HCT116 (cell line): ENCODE results near the gene UBE2E3.

Source experiments
- EZH2 ChIP-seq: fragments of 200-600 bp; sonication (generic); IDR thresholded peaks from 2 replicates; pipeline ENCODE4 v1.6.1; 2017; ENCODE audit warnings: antibody characterized with exemption, mixed run types
- EZH2phosphoT487 ChIP-seq: fragments of 200-600 bp; IDR thresholded peaks from 2 replicates; pipeline ENCODE4 v1.6.1; 2018; ENCODE audit warnings: antibody characterized with exemption, borderline replicate concordance
- POLR2A ChIP-seq: IDR thresholded peaks from 2 replicates; pipeline ENCODE4 v1.7.0; 2011; ENCODE audit warnings: borderline replicate concordance; ENCODE audit not compliant: insufficient read depth, insufficient read length; ENCODE audit errors: extremely low read depth
- ZNF274 ChIP-seq: fragments of 200-500 bp; sonication (Bioruptor generic); IDR thresholded peaks from 2 replicates; pipeline ENCODE4 v1.6.1; 2014; ENCODE audit warnings: mild to moderate bottlenecking, low read depth, low read length, inconsistent platforms
- TF ChIP-seq, protein P1 (sequence below), 3 experiments: fragments of 200-600 bp in 1 of 3; sonication (generic) in 1 of 3; IDR thresholded peaks in 2 of 3; conservative IDR thresholded peaks in 1 of 3; 2 replicates each; pipeline ENCODE4 v1.5.1; 2012 to 2017; ENCODE audit warnings: low read depth in 2 of 3, low read length in 2 of 3, antibody characterized with exemption in 1 of 3, borderline replicate concordance in 1 of 3, control low read depth in 1 of 3, mild to moderate bottlenecking in 1 of 3, mixed read lengths in 1 of 3, mixed run types in 1 of 3, moderate library complexity in 1 of 3; ENCODE audit not compliant: insufficient read depth in 1 of 3
- TF ChIP-seq, protein P2 (sequence below): IDR thresholded peaks from 2 replicates; pipeline ENCODE4 v1.6.1; 2012; ENCODE audit warnings: low read depth

DNA sequence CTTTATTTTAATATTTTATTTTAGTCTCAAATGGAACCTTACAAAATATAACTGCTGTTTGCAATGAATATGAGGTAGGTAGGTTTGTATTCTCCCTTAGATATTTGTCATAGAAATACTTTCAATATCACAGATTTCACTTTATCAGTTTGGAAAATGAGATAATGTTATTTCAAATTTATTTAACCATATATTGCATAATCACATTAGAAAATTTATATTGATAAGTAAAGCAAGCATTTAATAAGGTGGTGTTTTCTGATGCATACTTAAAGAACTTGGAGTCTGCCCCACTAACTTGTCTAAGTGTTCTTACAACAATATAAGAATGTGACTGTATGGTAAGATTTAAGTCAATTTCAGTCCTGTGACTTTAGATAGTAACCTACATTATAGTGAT lies 85.1 kb downstream of the UBE2E3 start:
- TF ChIP-seq ZNF274, result no peak
- TF ChIP-seq, protein P1, sequence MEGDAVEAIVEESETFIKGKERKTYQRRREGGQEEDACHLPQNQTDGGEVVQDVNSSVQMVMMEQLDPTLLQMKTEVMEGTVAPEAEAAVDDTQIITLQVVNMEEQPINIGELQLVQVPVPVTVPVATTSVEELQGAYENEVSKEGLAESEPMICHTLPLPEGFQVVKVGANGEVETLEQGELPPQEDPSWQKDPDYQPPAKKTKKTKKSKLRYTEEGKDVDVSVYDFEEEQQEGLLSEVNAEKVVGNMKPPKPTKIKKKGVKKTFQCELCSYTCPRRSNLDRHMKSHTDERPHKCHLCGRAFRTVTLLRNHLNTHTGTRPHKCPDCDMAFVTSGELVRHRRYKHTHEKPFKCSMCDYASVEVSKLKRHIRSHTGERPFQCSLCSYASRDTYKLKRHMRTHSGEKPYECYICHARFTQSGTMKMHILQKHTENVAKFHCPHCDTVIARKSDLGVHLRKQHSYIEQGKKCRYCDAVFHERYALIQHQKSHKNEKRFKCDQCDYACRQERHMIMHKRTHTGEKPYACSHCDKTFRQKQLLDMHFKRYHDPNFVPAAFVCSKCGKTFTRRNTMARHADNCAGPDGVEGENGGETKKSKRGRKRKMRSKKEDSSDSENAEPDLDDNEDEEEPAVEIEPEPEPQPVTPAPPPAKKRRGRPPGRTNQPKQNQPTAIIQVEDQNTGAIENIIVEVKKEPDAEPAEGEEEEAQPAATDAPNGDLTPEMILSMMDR (IDR thresholded peaks at IDR 0.05 in 2 of 3, conservative IDR thresholded peaks at IDR 0.05 in 1 of 3; ENCODE audit: borderline replicate concordance in 1 of 3, insufficient read depth in 1 of 3, low read depth in 2 of 3, low read length in 2 of 3), result no peak
- no peak for TF ChIP-seq POLR2A
- TF ChIP-seq, protein P2, sequence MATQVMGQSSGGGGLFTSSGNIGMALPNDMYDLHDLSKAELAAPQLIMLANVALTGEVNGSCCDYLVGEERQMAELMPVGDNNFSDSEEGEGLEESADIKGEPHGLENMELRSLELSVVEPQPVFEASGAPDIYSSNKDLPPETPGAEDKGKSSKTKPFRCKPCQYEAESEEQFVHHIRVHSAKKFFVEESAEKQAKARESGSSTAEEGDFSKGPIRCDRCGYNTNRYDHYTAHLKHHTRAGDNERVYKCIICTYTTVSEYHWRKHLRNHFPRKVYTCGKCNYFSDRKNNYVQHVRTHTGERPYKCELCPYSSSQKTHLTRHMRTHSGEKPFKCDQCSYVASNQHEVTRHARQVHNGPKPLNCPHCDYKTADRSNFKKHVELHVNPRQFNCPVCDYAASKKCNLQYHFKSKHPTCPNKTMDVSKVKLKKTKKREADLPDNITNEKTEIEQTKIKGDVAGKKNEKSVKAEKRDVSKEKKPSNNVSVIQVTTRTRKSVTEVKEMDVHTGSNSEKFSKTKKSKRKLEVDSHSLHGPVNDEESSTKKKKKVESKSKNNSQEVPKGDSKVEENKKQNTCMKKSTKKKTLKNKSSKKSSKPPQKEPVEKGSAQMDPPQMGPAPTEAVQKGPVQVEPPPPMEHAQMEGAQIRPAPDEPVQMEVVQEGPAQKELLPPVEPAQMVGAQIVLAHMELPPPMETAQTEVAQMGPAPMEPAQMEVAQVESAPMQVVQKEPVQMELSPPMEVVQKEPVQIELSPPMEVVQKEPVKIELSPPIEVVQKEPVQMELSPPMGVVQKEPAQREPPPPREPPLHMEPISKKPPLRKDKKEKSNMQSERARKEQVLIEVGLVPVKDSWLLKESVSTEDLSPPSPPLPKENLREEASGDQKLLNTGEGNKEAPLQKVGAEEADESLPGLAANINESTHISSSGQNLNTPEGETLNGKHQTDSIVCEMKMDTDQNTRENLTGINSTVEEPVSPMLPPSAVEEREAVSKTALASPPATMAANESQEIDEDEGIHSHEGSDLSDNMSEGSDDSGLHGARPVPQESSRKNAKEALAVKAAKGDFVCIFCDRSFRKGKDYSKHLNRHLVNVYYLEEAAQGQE, result no peak
- no peak for TF ChIP-seq EZH2
- TF ChIP-seq EZH2phosphoT487, result no peak
